ENCODE measurements around the gene MEST. TPM values are rescaled to one million over a fixed set of nuclear protein-coding genes. Genes with fewer than 3 reads are reported as not detected.

Gene MEST
- total RNA-seq, 6 donors from 2014 or later: 13.9 to 52.5 (median 17.8) TPM

DNA sequence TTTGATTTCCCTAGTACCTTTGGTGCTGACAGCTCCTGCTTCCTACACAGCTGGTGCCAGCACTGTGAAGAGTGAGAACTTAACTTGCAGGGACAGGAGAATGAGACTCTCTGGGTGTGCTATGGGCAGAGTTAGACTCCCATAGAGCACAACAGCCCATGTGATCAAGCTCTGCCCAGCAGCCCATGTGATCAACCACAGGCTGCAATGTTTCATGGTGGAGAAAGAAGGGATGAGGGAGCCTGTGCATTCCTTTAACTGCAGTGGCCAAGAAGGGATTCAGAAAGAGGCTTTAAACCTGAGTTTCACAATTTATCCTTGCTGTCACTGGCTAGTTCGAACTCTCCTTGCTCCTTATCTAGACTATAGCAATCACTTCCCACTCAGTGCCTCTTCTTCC lies 10.0 kb upstream of the MEST start:
- Histone ChIP-seq H3K36me3 (no peaks in the 10 kb centered on the region), H3K27me3 (no peaks in the 10 kb centered on the region), H3K4me1 (peaks cover 9 to 12% (median 11%) of the 10 kb centered on the region in 4 donors), H3K9me3 (peaks cover 0 to 6% (median 1%) of the 10 kb centered on the region in 4 donors), H3K4me3 (no peak overlapping the region), H3K27ac (no peak overlapping the region)
- no peak for ATAC-seq (ENCODE audit: low FRiP score in 2 of 2)
- DNase-seq: no peak
- TF ChIP-seq POLR2A (IDR thresholded peaks at IDR 0.05) (no peak), POLR2AphosphoS5 (IDR thresholded peaks at IDR 0.05) (no peak)
- WGBS, 2 donors: 70 to 75% methylated on average over 1 of the region's 1 CpG

DNA sequence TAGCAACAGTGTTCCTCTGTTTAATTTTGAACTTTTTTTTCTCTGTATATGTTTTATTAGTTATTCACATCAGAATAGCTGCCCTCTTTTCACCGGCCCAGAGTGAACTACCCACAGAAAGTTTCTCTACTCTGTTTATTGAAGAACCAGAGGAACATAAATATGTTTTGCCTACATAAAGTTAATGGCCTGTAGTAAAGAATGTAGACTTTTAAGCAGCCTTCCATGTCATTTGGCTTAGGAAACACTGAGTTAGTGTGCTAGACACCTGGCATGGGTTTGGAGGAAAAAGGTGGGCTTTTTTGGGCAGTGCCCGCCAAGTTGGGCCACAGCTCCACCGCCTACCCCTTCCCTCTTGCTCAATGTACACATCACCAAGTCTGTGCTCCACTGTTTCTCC lies 8.9 kb upstream of the MEST start:
- DNase-seq (no peak), ATAC-seq (ENCODE audit: low FRiP score in 2 of 2) (no peak)
- H3K4me3 ChIP-seq: no peak overlapping the region
- no peaks in the 10 kb centered on the region for H3K27me3 ChIP-seq
- 90 to 93% methylated on average over 3 of the region's 3 CpGs for WGBS, 2 donors
- no peak overlapping the region for H3K27ac ChIP-seq
- peaks cover 0 to under 1% (median 0%) of the 10 kb centered on the region in 4 donors for H3K9me3 ChIP-seq
- TF ChIP-seq, protein P1, sequence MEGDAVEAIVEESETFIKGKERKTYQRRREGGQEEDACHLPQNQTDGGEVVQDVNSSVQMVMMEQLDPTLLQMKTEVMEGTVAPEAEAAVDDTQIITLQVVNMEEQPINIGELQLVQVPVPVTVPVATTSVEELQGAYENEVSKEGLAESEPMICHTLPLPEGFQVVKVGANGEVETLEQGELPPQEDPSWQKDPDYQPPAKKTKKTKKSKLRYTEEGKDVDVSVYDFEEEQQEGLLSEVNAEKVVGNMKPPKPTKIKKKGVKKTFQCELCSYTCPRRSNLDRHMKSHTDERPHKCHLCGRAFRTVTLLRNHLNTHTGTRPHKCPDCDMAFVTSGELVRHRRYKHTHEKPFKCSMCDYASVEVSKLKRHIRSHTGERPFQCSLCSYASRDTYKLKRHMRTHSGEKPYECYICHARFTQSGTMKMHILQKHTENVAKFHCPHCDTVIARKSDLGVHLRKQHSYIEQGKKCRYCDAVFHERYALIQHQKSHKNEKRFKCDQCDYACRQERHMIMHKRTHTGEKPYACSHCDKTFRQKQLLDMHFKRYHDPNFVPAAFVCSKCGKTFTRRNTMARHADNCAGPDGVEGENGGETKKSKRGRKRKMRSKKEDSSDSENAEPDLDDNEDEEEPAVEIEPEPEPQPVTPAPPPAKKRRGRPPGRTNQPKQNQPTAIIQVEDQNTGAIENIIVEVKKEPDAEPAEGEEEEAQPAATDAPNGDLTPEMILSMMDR (IDR thresholded peaks at IDR 0.05): no peak
- TF ChIP-seq POLR2AphosphoS5 (IDR thresholded peaks at IDR 0.05) (no peak), POLR2A (IDR thresholded peaks at IDR 0.05) (no peak), EP300 (IDR thresholded peaks at IDR 0.05) (no peak)
- H3K36me3 ChIP-seq: no peaks in the 10 kb centered on the region
- peaks cover 9 to 17% (median 13%) of the 10 kb centered on the region in 4 donors for H3K4me1 ChIP-seq

DNA sequence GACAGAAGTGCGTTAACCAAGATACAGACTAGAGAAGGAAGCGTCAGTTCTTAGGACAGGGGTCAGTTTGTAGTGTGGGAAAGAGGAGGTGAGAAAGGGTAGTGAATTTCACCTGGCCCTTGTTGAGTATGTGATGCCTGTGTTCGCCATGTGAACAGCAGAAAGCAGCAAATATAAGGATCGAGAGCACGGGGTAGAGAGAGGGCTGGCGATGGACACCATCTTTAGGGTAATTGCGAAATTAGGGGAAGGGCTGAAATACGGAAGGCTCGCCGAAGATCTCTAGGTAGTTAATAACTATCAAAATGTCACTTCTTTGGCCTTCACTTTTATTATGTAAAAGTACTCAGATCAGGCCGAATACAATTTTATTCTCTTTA lies 6.2 kb upstream of the MEST start:
- Histone ChIP-seq H3K4me3 (peak overlapping the region; percentile 6 to 66 (median 54)), H3K4me1 (peaks cover 9 to 23% (median 13%) of the 10 kb centered on the region in 4 donors), H3K9me3 (no peaks in the 10 kb centered on the region), H3K27me3 (no peaks in the 10 kb centered on the region), H3K27ac (no peak overlapping the region), H3K36me3 (no peaks in the 10 kb centered on the region)
- DNase-seq (no peak), ATAC-seq (ENCODE audit: low FRiP score in 2 of 2) (no peak)
- TF ChIP-seq POLR2A (IDR thresholded peaks at IDR 0.05): no peak
- TF ChIP-seq EP300 (IDR thresholded peaks at IDR 0.05): no peak
- TF ChIP-seq, protein P1 (IDR thresholded peaks at IDR 0.05): no peak
- no peak for TF ChIP-seq POLR2AphosphoS5 (IDR thresholded peaks at IDR 0.05)
- WGBS, 2 donors: 53 to 65% methylated on average over 11 of the region's 11 CpGs

GRCh38 chr7:130486114-130486953 lies 5.6 kb upstream of the MEST start:
- ATAC-seq (ENCODE audit: low FRiP score in 2 of 2) (peak; percentile 81 to 94), DNase-seq (peak; percentile 86 to 88)
- H3K4me3 ChIP-seq: peak overlapping the region; percentile 6 to 66 (median 54)
- no peaks in the 10 kb centered on the region for H3K36me3 ChIP-seq
- H3K27ac ChIP-seq: peak overlapping the region; percentile 40 to 64 (median 58)
- no peak for TF ChIP-seq POLR2A (IDR thresholded peaks at IDR 0.05)
- TF ChIP-seq, protein P1 (IDR thresholded peaks at IDR 0.05): peak; percentile 71 to 85 (median 76)
- no peak for TF ChIP-seq POLR2AphosphoS5 (IDR thresholded peaks at IDR 0.05)
- no peak for TF ChIP-seq EP300 (IDR thresholded peaks at IDR 0.05)
- 5 to 21% methylated on average over 19 to 44 of the region's 67 CpGs for WGBS, 2 donors
- peaks cover 11 to 29% (median 13%) of the 10 kb centered on the region in 4 donors for H3K4me1 ChIP-seq
- no peaks in the 10 kb centered on the region for H3K9me3 ChIP-seq
- no peaks in the 10 kb centered on the region for H3K27me3 ChIP-seq

DNA sequence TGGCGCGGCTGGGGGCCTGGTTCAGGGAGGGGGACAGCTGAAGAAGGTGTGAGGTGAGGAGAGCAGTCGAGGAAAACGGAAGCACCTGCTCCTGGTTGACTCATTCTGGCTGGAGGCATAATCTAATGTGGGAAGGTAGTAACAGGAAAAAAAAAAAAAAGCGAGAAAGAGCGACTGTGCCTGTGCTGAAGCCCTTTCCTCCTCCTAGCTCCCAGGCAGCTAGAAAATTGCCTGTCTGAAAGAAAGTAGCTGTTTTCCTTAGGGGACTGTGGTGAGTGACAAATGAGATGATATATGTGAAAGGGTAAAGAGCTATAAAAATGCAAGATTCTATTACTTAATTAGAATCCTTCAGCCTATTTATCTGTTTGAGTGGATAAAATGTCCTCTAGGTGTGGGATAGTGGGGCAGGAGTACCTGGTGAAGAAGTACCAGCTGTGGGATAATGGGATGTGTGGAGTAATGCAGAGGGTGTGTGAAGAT lies 4.9 kb upstream of the MEST start:
- no peak for ATAC-seq (ENCODE audit: low FRiP score in 2 of 2)
- Histone ChIP-seq H3K27ac (peak overlapping the region in 1 of 4 donors; percentile 53), H3K4me1 (peaks cover 14 to 35% (median 17%) of the 10 kb centered on the region in 4 donors), H3K27me3 (peaks cover 0 to 2% (median 0%) of the 10 kb centered on the region in 4 donors), H3K36me3 (no peaks in the 10 kb centered on the region), H3K4me3 (peak overlapping the region; percentile 6 to 66 (median 54)), H3K9me3 (no peaks in the 10 kb centered on the region)
- 15 to 23% methylated on average over 6 of the region's 6 CpGs for WGBS, 2 donors
- TF ChIP-seq, protein P1 (IDR thresholded peaks at IDR 0.05): no peak
- TF ChIP-seq POLR2A (IDR thresholded peaks at IDR 0.05) (no peak), EP300 (IDR thresholded peaks at IDR 0.05) (no peak)
- DNase-seq: no peak
